Measurements from ENCODE around the gene ACLY.
"Not testable (repeated sequence)": the region's sequence is repeated elsewhere in the genome, so short reads cannot be mapped to it uniquely, and the experiment has no call there.

Gene ACLY

DNA sequence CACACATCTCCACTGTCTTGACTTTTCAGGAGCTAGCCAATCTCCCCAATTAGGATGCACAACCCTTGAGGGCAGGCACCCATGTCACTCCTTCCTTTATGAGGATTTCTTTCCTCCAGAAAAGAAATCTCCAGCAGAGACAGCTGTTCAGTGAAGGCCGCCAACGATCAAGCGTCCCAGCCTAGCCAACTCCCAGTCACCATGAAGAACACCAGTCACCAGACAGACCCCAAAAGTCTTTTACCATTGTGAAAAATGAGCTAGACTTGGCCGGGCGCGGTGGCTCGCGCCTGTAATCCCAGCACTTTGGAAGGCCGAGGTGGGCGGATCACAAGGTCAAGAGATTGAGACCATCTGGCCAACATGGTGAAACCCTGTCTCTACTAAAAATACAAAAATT lies 88.8 kb downstream of the ACLY start:
- not testable (repeated sequence) for DNase-seq (ENCODE audit: low spot score)

DNA sequence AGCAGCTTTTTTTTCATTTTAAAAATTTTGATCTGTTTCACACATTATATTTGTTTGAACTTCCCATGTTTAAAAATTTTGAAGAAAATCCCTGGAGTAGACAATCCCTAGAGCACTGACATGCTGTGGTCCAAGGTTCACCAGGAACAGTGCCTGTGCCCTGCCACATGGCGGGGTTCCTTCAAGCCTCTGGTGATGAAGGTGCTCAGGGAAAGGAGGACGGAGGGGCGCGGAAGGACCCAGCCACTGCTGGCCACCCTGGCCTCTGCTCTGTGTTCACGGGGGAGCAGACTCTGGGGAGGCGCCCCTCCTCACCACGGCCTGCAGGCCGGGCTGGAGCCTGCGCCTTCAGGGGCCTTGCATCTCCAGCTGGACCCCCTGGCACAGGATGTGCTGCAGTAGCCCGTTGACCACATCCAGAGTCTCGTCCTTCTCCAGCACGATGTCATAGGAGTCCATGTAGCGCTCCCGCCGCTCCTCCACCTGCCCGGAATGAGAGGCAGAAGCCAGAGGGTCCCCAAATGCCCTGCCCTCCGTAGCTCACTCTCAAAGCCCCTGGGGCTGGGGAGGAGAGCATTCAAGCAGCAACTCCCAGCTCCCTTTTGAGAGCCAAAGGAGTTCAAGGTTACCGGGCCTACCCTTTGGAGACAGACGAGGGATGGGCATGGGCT lies 93.4 kb downstream of the ACLY start:
- no peak for DNase-seq (ENCODE audit: low spot score)

DNA sequence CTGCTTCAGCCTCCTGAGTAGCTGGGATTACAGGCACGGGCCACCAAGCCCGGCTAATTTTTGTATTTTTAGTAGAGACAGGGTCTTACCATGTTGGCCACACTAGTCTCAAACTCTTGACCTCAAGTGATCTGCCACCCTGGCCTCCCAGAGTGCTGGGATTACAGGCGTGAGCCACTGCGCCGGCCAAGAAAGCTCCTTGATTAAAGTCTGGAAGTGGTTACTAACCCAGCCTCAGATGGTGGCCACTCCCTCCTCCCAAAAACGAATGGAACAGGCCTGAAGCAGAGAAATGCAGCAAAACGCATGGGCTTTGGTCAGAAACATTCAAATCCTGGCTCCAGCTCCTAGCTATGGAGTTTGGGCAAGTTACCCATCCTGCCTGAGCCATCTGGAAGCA lies 94.7 kb downstream of the ACLY start:
- no peak for DNase-seq (ENCODE audit: low spot score)

DNA sequence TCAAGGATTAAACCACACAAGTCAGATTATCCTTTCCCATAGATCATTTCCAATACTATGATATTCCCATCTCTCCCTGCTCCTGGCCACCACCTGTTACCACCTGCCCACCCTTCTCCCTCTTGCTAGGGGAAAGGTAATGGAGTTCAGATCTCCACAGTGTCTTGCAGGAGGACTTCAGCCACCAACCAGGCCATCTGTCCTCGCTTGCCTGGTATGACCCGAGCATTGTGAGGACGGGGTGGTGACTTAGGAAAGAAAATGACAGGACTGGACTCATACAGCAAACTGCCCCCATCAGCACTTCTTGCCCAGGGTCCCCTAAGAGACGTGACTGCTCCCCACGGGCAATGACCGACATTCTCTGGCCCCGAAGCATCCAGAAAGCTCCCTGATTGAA lies 95.2 kb downstream of the ACLY start:
- DNase-seq (ENCODE audit: low spot score) = no peak

DNA sequence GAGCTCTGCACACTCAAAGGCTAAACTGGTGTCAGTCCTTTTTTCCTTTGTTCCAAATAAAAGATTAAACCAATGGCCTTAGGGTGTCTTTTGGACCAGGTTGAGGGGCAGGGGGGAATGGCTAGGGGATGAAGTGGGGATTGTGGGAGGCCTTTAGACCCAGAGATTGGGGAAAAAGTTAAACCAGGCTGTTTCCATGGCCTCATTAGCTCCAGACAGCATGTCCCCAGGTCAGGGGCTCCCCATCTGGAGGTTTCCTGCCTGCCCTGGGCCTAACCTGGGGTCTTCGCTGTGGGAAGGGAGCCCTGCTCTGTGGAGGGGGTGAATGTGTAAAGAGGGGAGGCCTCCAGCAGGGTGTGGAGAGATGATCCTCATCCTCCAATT lies 95.6 kb downstream of the ACLY start:
- no peak for DNase-seq (ENCODE audit: low spot score)

DNA sequence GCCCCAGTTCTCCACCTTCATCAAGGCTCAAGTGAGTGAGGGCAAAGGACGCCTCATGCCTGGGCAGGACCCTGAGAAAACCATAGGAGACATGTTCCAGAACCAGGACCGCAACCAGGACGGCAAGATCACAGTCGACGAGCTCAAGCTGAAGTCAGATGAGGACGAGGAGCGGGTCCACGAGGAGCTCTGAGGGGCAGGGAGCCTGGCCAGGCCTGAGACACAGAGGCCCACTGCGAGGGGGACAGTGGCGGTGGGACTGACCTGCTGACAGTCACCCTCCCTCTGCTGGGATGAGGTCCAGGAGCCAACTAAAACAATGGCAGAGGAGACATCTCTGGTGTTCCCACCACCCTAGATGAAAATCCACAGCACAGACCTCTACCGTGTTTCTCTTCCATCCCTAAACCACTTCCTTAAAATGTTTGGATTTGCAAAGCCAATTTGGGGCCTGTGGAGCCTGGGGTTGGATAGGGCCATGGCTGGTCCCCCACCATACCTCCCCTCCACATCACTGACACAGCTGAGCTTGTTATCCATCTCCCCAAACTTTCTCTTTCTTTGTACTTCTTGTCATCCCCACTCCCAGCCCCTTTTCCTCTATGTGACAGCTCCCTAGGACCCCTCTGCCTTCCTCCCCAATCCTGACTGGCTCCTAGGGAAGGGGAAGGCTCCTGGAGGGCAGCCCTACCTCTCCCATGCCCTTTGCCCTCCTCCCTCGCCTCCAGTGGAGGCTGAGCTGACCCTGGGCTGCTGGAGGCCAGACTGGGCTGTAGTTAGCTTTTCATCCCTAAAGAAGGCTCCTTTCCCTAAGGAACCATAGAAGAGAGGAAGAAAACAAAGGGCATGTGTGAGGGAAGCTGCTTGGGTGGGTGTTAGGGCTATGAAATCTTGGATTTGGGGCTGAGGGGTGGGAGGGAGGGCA lies 96.3 kb downstream of the ACLY start:
- DNase-seq (ENCODE audit: low spot score) = no peak

DNA sequence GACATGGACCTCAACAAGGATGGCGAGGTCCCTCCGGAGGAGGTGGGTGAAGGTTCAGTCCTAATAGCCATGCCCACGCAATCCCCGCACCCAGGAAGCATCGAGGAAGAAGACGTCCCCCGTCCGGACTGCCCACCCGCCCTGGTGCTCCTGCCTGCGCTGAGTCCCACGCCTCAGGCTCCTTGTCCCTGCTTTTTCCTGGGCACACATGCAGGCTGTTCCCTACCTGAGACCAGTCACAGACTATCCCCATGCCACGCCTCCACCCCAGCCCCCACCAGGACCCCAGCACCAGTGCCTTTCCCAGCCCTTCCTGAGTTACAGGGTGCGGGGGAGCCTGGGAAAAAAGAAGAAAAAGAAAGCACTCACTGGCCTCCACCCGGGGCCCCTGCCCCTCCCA lies 97.0 kb downstream of the ACLY start:
- DNase-seq (ENCODE audit: low spot score) = no peak

DNA sequence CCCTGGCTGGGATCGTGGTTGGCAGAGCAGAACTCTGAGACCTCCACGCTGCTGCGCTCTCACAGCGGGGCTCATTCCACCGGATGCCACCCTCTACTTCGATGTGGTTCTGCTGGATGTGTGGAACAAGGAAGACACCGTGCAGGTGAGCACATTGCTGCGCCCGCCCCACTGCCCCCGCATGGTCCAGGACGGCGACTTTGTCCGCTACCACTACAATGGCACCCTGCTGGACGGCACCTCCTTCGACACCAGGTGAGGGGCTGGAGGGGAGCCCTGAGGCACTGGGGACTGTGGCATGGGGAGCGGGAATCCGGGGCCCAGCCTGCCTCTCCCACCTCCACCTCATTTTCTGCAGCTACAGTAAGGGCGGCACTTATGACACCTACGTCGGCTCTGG lies 100.7 kb downstream of the ACLY start:
- no peak for DNase-seq (ENCODE audit: low spot score)

Measured in pons (tissue), 1 donor.